HG03159 (cell line): Measurements from ENCODE around the gene IMMT.
"Not testable (repeated sequence)": the region's sequence is repeated elsewhere in the genome, so short reads cannot be mapped to it uniquely, and the experiment has no call there.

Experiments
- ATAC-seq: cut with Tn5 transposase; IDR thresholded peaks from one replicate; pipeline ENCODE4 v1.9.1; 2021; ENCODE audit warnings: mild to moderate bottlenecking, moderate library complexity; ENCODE audit not compliant: unreplicated experiment

Gene IMMT

GRCh38 chr2:86202336-86202692 is 7.1 kb upstream of the IMMT start:
- no peak for ATAC-seq

GRCh38 chr2:86201671-86202335 is 6.5 kb upstream of the IMMT start:
- no peak for ATAC-seq

DNA sequence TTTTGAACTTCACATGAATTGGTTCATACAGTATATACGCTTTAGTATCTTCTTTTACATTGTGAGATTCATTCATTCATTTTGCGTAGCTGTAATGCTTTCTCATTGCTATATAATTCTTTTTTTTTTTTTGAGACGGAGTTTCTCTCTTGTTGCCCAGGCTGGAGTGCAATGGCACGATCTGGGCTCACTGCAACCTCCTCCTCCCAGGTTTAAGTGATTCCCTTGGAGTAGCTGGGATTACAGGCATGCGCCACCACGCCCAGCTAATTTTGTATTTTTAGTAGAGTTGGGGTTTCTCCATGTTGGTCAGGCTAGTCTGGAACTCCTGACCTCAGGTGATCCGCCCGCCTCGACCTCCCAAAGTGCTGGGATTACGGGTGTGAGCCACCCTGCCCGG is 5.3 kb upstream of the IMMT start:
- not testable (repeated sequence) for ATAC-seq

- ATAC-seq: no peak
These were observed 4.5 kb upstream of the IMMT start for GRCh38 chr2:86199834-86200177.

DNA sequence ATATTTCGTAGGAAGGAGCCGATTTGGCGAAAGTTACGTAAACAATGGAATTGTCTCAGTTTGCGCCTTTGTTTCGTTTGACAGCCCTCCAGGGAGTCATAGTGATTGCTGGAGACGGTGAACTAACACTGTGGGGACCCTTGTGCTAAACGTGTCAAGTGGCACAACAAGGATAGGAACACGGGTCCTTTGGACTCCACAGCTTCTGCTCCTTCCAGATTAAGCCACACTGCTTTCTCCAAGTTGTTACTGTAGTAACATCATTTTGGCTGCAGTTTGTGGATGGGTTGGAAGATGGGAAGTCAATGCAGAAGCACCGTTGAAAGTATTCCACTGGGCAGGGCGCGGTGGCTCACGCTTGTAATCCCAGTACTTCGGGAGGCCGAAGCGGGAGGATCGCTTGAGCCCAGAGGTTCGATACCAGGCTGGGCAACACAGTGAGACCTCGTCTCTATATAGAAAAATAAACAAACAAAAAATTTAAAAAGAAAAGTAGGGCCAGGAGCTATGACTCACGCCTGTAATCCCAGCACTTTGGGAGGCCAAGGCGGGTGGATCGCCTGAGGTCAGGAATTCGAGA is 636 bp upstream of the IMMT start:
- no peak for ATAC-seq

- ATAC-seq: no peak
These were observed 559 bp downstream of the IMMT start for GRCh38 chr2:86194751-86195054.

- no peak for ATAC-seq
These were observed 1.2 kb downstream of the IMMT start for GRCh38 chr2:86193901-86194567.

DNA sequence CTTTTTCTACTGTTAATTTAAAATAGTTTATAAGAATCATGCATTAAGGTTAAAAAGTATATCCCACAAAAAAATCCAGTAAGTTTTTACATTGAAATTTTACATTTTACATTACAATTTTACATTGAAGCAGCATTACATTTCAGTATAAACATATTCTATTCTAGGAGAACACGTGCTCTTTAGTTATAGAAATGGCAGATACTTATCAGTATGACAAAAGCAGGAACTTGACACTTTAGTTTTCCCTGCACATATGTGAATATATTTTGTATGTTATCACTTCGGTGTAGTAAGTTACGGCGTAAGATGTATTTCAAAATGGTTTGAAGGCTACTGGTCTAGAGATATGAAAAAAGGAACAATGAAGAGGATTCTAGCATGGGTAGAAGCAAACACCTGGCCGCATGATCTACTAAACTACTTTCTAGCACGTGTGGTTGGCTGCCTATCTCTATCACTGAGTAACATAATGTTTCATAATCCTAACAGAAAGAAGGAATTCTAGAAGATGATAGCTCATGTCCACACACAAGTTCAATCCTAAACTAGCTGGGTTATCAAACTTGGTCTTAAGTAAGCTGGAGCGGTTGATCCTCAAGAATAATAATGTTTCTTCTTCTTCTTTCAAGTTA is 5.4 kb downstream of the IMMT start:
- ATAC-seq: no peak

DNA sequence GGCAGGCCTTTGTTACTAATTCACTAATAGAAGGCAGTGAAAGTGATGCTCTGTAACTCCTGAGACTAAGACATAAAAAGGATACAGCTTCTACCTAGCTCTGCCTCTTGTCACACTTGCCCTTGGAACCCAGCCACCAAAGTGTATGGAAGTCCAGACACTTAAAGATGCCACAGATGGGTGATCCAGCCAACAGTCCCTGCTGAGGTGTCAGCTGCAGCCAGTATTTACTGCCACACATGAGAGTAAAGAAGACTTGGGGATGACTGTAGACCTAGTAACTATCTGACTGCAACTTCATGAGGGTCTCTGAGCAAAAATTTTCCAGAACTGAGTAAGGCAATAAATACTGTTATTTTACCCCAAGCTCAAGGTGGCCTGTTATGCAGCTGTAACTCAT is 8.8 kb downstream of the IMMT start:
- no peak for ATAC-seq

DNA sequence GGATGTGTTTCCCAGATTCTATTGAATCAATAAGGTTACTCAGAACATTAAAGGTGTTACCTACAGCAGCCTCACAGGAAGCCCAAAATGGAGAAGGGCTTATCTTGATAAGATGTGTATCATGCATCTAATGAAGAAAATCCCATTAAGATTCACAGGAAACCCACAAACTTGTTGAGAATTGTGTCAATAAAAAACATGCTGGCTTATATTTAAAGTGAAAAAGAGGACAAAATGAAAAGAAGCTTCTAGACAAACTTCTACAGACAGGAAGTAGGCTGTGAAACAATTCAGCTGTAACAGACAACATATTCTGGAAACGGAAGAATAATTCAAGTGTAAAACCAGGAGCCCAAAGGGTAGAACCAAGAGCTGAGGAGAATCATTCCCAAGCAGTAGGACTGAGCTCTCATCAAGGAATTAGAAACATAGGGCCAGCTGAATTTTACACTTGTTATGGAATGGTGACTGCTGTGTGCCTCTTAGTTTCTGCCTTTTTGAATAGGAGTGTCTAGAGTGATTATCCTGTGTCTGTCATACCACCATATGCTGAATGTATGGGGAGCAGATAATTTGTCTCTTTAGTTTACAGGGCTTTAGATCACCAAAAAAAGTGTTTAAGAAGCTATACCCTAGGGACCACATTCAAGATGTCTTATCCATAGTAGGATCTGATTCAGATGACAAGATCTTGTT is 9.6 kb downstream of the IMMT start:
- no peak for ATAC-seq

DNA sequence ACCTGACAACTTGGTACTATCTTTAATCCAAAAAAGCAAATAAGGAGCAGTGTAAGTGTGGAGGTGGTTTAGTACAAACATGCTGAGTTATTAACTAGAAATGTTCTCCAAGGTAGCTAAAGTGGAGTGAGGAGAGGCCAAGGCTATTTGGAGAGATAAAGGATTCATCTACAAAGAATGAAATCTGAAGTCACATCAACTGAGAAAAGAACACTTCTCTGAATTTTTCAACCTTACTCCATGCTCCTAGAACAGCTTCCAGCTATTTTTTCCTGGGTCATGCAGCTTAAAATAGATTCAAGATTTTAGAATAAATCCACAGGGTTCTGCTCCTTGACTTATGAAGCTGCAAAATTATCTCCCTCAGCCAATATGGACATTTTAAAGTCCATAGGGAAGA is 18.7 kb downstream of the IMMT start:
- ATAC-seq: no peak

- no peak for ATAC-seq
These were observed 19.4 kb downstream of the IMMT start for GRCh38 chr2:86175828-86176227.

DNA sequence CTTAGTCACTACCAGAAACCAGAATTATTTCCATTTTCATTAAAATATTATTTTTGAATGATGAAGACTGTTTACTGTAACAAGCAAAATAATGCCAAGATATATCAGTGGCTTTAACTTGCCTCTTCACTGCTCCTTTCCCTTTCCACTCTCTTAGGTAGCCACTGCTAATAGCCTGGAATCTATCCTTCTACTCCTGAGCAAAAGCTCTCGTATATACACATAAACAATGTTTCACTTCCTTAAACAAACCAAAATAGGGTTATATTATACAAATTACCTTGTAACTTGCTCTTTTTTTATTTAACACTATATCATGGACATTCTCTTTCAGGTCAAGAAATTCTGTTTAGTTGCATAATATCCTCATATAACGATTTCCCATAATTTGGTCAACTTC is 20.8 kb downstream of the IMMT start:
- ATAC-seq: no peak

- no peak for ATAC-seq
These were observed 22.7 kb downstream of the IMMT start for GRCh38 chr2:86172610-86173009.

DNA sequence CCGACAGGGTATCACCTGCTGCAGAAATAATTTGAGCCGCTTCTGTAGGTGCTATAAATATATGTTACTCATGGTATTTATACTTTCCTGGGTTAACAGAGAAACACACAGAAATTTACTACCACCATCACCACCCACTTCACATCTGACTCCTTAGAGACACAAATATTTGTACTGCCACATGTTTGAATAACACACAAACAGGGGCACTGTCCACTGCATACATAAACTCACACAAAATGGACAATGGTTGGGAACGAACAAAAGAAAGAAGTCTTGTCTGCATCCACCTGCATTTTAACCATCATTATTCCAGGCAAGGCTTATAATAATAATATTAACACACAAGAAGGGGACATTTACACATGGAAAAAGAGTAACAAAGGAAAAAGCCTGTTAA is 24.0 kb downstream of the IMMT start:
- no peak for ATAC-seq

- ATAC-seq: no peak
These were observed 24.8 kb downstream of the IMMT start for GRCh38 chr2:86170449-86170848.

DNA sequence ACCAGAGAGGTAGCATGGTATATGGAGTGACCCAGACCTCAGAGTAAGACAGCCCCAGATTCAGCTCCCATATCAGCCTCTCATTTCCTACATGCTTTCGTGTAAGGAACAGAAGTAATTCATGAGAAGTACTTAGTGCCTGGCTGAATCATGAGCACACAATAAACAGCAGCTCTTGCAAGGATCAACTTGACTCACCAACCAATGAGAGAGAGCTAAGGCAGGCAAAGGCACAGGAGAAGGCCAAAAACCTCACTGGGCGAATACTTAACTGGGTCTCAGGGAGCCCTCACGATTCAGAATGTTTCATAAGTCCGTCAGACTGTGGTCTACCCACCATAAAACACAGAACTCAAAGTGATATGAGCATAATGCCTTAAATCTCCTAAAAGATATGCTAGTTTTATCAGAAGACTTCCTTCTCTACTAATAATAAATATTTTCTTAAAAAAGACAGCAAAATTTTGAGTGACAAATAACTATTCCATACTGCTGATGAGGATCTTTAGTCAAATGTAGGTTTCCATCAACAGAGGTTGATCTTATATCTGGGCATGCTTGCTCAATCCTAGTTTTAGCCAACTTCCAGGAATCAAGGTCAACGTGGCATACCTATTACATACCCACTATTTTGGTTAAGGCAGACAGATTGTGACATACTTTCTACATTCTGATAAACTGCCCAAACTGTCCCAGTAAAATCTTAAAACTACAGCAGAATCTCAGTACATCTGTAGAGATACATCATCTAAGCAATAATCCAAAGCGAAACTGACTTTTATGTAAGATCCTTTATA is 34.9 kb downstream of the IMMT start:
- ATAC-seq: no peak

GRCh38 chr2:86158286-86158685 is 37.0 kb downstream of the IMMT start:
- ATAC-seq: no peak

DNA sequence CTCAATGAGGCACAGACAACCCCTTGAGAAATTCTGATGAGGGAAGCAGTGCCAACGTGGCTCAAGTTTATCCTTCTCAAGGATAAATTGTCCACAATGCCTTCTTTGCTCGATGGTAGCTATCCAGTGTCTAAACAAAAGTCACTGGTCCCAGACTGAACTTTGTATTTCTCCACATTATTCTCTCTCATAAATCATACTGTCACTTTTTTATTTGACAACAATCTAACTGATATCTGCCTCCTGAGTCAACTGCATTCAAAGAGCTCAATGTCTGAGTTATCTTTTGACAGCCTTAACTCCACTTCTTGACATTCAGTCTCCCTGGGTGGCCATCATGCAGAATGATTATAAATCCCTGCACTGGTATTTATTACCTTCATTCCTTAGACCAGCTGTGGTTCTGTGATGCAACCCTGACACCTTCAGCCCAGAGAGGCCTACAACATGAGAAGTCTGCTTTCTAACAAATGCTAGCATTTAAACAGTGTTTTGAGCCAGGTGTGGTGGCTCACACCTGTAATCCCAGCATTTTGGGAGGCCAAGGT is 38.2 kb downstream of the IMMT start:
- no peak for ATAC-seq

- no peak for ATAC-seq
These were observed 44.8 kb downstream of the IMMT start for GRCh38 chr2:86150502-86150901.

GRCh38 chr2:86147793-86148192 is 47.5 kb downstream of the IMMT start:
- no peak for ATAC-seq
